OCI-M2 (cell line): ENCODE measurements around the gene OR4D9.

Source experiments
- DNase-seq: peaks from one replicate; lab custom pipeline; 2025; ENCODE audit not compliant: unreplicated experiment; lab: John Stamatoyannopoulos, UW

Gene OR4D9

DNA sequence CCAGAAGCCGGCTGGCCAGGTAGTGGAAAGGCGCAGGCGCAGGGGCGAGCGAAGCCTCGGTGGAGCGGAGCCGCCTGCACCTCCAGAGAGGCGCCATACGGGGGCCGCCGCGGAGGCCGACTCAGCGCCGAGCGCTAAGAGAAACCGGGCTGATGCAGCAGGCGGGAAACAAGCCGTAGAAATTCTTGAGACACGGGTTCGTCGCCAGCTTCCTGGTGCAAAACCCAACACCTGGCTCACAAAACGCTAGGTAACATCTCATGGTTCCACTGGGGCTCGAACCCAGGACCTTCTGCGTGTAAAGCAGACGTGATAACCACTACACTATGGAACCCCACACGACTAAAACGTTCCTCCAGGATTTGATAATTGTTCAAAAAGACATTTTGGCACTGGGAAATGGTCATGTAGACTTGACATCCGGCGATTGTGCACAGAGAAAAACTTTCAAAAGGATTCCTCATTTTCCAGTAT, 39.1 kb downstream of the OR4D9 start:
- DNase-seq = peak; percentile 42

DNA sequence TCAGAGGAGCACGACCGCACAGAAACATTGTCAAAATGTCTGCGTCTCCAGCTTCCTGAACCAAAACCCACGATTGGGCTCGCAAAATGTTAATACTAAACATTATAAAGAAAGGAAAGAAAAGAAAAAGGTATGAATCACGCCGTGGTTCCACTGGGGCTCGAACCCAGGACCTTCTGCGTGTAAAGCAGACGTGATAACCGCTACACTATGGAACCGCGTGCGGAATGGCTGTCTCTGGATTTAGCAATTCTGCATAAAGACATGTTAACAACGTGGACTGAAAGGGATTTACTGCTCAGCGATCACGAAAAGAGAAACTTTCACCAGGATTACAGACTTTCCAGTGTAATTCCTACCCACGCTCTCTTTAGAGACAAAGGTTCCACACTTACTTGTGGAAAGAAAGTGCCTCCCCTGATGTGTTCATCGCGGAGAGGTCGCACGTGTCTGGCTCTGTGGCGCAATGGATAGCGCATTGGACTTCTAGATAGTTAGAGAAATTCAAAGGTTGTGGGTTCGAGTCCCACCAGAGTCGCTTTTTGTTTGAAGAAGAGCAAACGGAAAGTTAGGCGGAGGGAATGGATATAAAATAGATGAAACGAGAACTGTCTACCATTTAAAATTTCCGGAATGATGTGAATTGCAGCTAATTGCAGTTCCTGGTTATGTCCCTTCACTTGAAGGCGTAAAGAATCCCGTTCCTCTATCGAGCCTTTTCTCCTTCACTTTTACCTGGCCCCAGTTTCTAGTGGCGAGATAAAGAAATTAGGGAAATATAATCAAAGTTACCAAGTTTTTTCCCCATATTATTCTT, 39.7 kb downstream of the OR4D9 start:
- DNase-seq = peak; percentile 91

DNA sequence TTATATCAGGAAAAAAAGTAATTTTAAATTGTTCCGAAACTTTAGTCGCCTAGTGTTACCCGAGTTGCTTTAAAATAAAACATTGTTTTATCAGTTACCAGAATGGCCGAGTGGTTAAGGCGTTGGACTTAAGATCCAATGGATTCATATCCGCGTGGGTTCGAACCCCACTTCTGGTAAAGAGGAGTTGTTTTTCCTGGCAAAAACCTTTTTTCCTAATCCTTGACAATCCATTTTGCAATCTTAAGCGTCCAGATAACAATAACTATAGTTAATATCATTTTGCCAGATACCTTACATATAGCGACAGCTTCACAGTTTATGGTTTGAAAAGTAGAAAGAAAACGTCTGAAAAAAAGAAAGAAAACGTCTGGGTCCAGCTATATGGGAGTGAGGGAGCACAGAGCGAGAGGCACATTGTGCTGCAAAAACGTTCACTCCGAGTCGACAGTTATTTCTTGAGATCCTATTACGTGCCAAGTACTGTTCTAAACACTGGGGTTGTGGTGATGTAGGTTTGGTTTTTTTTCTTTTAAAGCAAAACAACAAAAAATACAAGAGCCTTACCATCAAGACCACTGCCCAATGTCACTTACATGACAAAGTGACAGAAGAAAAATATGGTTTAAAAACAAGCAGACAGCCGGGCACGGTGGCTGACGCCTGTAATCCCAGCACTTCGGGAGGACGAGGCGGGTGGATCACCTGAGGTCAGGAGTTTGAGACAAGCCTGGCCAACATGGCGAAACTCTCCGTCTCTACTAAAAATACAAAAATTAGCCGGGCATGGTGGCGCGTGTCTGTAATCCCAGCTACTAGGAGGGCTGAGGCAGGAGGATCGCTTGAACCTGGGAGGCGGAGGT, 40.6 kb downstream of the OR4D9 start:
- no peak for DNase-seq

DNA sequence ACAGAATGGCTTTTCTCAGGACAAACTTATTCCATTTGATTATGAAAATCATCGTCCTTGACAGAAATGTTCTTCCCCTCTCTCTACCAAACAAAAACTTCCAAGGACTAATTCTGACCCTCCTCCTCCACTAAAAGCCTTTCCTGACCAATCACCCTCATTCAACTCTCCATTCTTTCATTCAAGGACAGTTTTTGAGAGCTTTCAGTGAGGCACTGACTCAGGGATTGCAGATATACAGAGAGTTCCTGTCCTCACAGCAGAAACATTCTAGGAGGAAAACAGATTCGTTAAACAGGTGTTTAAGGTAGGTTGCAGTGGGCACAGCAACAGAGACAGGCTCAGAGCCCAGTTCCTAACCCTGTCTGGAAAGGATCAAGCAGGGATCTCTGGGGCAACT, 41.5 kb downstream of the OR4D9 start:
- DNase-seq = no peak

DNA sequence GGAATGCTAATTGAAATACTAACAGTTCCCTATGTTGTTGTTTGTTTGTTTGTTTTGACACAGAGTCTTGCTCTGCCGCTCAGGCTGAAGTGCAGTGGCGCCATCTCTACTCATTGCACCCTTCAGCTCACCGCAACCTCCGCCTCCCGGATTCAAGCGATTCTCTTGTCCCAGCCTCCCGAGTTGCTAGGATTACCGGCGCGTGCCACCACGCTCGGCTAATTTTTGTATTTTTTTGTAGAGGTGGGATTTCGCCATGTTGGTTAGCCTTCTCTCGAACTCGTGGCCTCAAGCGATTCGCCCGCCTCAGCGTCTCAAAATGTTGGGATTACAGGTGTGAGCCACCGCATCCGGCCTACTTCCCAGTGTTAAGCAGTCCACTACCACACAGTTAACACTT, 42.0 kb downstream of the OR4D9 start:
- no peak for DNase-seq

DNA sequence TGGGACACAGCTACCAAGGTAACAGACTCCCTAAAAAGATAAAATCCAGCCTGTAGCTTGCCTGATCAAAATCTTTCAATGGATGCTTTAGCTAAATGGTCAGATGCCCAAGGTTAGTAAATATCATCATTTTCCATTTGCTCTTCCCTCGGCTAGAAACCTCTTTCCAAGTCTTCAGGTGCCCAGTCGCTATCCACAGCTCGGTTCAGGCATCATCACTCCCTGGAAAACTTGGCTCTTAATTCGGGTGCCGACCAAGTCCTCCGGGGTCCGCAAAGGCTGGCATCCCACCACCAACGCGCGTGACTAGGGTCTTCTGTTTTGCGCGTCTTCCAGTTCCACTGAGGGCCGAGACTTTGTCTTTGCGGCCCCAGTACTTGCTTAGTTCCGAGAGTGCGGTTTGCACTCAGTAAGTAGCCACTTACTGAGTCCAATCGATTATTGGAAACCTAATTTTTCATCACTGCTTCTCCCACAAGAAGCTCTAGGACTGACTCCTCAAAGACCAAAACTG, 44.3 kb downstream of the OR4D9 start:
- no peak for DNase-seq

DNA sequence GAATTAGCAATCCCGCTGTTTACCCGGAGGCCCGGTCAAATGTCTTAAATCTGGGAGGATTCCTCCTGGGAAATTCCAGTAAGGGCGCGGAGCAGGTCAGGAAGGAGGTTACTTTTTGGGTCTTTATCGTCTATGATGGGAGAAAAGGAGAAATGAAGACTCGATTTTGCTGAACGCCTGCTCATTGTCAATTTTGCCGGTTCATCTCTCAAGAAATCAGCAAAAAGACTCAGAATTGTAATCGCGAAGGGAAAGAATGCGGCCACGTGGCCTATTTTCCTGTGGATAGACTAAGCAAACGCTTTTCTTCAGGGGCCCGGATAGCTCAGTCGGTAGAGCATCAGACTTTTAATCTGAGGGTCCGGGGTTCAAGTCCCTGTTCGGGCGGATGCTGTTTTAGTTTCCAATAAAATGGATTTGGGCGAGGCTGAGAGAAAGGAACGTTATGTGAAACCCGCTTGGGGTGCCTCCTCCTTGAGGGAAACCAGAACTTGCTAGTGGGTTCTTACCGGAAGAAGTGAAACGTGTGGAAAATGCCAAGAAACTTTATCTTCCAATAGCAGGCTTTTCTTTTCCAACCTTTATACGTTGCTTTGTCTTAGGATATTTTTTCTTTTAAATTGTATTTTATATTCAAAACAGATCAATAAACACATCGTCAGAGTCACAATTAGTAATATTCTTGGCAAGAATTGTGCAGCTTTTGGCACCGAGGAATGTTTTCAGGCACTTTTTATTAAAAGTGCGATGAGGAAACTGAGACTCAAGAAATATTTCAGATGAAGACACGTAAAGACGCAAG, 45.0 kb downstream of the OR4D9 start:
- DNase-seq = peak; percentile 78

DNA sequence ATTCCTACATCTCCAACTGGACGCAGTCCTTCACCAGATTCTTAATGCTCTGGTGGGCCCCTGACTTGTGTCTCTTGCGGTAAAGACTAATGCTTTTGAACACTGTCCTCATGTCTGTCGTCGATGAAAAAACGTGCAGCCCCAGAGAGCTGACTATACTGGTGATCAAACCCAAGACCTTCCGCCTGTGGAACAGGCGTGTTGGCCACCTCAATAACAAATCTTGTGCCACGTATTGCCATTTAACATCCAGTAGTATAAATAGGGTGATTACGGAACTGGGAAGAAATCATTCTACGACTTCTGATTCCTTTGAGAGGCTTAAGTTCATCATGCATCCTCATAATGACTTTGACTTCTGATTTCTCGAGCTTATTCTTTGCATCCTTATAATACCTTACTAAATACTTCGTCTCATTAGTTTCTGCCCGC, 45.6 kb downstream of the OR4D9 start:
- DNase-seq = peak; percentile 74

DNA sequence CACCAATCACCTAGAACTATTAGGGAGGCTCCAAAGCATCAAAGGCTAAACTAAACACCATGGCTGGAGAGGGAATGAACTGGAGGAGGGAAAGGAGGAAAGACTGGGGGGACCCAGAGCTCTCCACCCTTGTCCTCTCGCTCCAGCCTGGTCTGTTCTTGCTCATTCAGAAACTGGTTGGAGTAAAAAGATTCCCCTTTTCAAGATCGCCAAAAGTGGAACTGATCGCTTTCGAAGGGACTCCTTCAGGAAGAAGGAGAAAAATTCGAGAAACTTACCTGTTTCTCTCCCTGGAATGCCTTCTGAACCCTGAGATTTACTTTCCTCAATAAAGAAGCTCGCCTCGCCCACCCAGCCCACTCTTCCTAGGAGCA, 46.9 kb downstream of the OR4D9 start:
- DNase-seq = no peak

DNA sequence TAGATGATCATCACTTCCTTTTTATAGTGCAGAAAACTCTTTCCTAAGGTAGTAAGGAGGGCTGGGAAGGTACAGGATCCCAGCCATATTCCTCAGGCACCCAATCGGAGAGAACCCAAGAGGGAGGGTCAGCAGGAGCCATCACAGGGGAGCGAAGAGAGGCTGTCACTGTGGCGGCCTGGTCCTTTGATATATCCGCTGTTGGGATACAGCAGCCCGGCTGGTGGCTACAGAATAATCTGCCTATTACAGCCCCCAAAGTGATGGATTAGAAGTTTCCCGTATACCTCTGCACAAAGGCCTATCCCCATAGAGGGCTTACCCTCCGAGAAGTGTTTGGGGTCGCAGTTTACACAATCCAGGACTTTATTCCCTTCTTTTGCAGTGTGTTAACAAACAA, 48.5 kb downstream of the OR4D9 start:
- no peak for DNase-seq

DNA sequence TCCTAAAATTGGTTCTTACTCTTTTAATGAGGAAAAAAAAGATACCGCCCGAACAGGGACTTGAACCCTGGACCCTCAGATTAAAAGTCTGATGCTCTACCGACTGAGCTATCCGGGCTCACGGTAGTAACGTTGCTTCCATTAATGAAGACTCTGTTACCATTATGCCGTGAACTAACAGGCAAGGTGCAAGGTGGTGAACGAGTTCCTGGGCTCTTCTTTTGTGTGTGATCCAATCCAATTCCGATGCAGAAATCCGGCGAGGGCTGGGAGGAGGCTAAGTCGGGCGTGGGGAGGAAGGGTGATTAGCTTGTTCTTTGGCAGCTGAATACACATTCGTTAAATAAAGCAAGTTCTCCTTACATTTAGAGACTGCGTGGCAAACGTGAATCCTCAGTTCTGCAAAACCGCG, 49.0 kb downstream of the OR4D9 start:
- DNase-seq = peak; percentile 75

DNA sequence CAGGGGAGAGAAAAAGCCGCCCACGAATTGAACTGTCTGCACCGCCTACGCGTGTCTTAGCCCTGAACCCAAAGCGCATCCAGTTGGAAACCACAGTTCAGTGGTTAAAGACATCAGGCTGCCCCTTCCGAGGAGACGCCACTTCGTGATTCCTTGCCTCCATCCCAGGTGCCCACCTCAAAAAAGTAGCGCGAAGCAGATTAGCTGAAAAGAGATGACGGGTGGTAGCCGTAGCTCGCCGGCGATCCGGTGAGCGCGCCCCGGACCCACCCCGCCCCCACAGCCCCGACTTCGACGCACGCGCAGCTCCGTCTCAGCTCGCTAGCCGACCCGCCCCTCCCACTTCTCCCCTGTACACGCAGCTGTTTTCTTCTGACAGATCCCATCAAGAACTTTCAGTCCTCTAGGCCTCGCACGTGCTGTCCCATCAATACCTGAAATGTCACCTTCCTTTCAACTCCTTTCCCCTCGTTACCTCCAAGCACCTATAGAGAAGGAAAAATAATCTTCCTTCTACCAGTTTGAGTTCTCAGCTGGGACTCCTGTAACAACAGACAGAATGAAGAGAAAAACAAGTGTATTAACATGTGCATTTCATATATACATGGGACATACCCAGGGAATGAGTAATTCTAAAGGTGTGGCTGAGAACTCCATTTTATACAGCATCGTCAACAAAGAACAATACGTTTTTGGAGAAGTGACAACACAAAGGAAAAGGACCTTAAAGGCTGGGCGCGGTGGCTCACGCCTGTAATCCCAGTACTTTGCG, 49.5 kb downstream of the OR4D9 start:
- peak; percentile 71 for DNase-seq

DNA sequence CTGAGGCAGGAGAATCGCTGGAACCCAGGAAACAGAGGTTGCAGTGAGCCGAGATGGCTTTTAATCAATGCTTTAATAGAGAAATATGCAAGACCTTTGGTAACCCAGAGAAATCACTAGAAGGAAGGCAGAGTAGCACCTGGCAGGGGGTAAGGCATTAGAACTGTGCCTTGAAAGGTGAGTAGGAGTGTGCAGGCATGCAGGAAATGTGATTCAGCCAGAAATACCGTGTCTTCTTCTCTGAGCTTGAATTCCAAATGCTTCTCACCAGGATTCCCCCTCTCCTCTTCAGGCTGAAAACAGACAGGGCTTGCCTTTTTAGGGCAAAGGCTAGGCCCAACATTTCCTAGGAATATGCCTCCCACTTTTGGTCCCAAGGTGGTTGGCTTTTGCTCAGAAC, 51.0 kb downstream of the OR4D9 start:
- DNase-seq = no peak
